Measurements from ENCODE around the gene TP53BP1.

TP53BP1 gene

DNA sequence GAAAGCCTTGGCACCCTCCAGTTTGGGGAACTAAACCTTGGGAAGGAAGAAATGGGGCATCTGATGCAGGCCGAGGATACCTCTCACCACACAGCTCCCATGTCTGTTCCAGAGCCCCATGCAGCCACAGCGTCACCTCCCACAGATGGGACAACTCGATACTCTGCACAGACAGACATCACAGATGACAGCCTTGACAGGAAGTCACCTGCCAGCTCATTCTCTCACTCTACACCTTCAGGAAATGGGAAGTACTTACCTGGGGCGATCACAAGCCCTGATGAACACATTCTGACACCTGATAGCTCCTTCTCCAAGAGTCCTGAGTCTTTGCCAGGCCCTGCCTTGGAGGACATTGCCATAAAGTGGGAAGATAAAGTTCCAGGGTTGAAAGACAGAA is 32.2 kb upstream of the TP53BP1 start:
- no peaks in the 10 kb centered on the region for H3K27me3 Mint-ChIP-seq
- no peaks in the 10 kb centered on the region for H3K9me3 Mint-ChIP-seq
- H3K4me3 Mint-ChIP-seq, result no peak overlapping the region
- H3K4me1 Mint-ChIP-seq, result peaks cover 15% of the 10 kb centered on the region
- ATAC-seq, result no peak
- H3K27ac Mint-ChIP-seq, result peak overlapping the region; percentile 23 to 86
- no peak for DNase-seq

DNA sequence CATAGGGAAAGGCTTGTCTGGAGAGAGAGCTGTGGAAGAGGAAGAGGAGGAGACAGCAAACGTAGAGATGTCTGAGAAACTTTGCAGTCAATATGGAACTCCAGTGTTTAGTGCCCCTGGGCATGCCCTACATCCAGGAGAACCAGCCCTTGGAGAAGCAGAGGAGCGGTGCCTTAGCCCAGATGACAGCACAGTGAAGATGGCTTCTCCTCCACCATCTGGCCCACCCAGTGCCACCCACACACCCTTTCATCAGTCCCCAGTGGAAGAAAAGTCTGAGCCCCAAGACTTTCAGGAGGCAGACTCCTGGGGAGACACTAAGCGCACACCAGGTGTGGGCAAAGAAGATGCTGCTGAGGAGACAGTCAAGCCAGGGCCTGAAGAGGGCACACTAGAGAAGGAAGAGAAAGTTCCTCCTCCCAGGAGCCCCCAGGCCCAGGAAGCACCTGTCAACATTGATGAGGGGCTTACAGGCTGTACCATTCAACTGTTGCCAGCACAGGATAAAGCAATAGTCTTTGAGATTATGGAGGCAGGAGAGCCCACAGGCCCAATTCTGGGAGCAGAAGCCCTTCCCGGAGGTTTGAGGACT is 31.4 kb upstream of the TP53BP1 start:
- Mint-ChIP-seq H3K27ac (peak overlapping the region; percentile 32 to 55), H3K27me3 (peaks cover 3% of the 10 kb centered on the region), H3K4me3 (no peak overlapping the region), H3K4me1 (peaks cover 15% of the 10 kb centered on the region), H3K9me3 (no peaks in the 10 kb centered on the region)
- ATAC-seq (no peak), DNase-seq (no peak)

DNA sequence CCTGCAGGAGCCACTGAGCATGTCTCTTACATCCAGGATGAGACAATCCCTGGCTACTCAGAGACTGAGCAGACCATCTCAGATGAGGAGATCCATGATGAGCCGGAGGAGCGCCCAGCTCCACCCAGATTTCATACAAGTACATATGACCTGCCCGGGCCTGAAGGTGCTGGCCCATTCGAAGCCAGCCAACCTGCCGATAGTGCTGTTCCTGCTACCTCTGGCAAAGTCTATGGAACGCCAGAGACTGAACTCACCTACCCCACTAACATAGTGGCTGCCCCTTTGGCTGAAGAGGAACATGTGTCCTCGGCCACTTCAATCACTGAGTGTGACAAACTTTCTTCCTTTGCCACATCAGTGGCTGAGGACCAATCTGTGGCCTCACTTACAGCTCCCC is 30.7 kb upstream of the TP53BP1 start:
- Mint-ChIP-seq H3K27me3 (peaks cover 10% of the 10 kb centered on the region), H3K9me3 (no peaks in the 10 kb centered on the region)

DNA sequence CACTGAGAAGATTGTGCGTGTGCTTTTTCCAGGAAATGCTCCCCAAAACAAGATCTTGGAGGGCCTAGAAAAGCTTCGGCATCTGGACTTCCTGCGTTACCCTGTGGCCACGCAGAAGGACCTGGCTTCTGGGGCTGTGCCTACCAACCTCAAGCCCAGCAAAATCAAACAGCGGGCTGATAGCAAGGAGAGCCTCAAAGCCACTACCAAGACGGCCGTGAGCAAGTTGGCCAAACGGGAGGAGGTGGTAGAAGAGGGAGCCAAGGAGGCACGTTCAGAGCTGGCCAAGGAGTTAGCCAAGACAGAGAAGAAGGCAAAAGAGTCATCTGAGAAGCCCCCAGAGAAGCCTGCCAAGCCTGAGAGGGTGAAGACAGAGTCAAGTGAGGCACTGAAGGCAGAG is 29.3 kb upstream of the TP53BP1 start:
- Mint-ChIP-seq H3K4me1 (peaks cover 36% of the 10 kb centered on the region), H3K9me3 (no peaks in the 10 kb centered on the region), H3K4me3 (no peak overlapping the region), H3K27me3 (peaks cover 24% of the 10 kb centered on the region), H3K27ac (no peak overlapping the region)
- no peak for ATAC-seq
- DNase-seq, result no peak

More for the DNA sequence above, 30.7 kb upstream of the TP53BP1 start:
- Mint-ChIP-seq H3K27ac (no peak overlapping the region), H3K4me1 (peaks cover 22% of the 10 kb centered on the region), H3K4me3 (no peak overlapping the region)
- ATAC-seq (no peak), DNase-seq (no peak)

DNA sequence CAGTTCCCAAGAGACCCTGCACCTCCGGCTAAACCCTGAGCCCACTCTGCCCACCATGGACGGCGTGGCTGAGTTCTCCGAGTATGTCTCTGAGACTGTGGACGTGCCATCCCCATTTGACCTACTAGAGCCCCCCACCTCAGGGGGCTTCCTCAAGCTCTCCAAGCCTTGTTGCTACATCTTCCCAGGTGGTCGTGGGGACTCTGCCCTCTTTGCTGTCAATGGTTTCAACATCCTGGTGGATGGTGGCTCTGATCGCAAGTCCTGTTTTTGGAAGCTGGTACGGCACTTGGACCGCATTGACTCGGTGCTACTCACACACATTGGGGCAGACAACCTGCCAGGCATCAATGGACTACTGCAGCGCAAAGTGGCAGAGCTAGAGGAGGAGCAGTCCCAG is 28.5 kb upstream of the TP53BP1 start:
- Mint-ChIP-seq H3K4me3 (no peak overlapping the region), H3K9me3 (no peaks in the 10 kb centered on the region), H3K27ac (no peak overlapping the region), H3K4me1 (peaks cover 44% of the 10 kb centered on the region), H3K27me3 (peaks cover 32% of the 10 kb centered on the region)
- ATAC-seq (no peak), DNase-seq (no peak)

DNA sequence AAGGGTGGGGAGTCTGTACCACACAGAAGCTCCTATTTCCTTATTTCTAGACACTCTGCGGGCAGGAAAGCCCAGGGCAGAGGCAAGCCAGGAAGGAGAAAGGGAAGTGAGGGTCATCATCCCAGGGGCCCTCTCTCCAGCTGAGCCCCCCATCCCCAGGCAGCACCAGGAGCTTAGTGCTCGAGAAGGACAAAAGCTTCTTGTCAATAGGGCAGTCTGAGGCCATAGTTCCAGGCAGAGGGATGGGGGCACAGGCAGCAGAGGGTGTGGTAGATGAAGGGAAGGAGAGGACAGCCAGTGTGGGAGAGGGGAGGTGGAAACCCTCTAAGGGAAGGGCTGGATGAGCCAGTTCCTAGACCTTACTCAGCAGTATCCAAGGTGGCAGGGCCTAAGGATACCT is 27.2 kb upstream of the TP53BP1 start:
- Mint-ChIP-seq H3K27ac (no peak overlapping the region), H3K4me3 (no peak overlapping the region), H3K27me3 (peaks cover 42% of the 10 kb centered on the region), H3K4me1 (peaks cover 51% of the 10 kb centered on the region), H3K9me3 (no peaks in the 10 kb centered on the region)
- ATAC-seq (no peak), DNase-seq (no peak)

DNA sequence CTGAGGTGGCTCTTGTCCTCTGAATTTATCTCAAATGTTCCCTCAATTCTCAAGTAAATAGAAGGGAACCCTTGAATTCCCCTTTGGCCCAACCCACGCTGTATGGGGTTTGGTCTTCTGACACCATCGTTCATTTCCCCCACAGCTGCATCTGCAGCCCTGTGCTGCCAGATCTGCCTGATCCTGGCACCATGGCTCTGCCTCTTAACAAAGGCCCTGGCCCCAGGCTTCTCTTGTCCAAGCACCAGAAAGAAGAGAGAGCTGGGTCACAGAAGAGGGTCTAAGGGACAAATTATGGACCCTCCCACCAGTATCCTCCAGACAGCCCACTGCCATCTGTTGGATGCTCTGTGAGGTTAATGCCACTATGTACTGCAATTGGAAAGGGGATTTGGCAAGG is 26.2 kb upstream of the TP53BP1 start:
- no peak for DNase-seq
- H3K4me3 Mint-ChIP-seq, result peak overlapping the region in 1 of 2 donors; percentile 42
- H3K4me1 Mint-ChIP-seq, result peaks cover 46% of the 10 kb centered on the region
- no peaks in the 10 kb centered on the region for H3K9me3 Mint-ChIP-seq
- ATAC-seq, result no peak
- no peak overlapping the region for H3K27ac Mint-ChIP-seq
- peaks cover 42% of the 10 kb centered on the region for H3K27me3 Mint-ChIP-seq

DNA sequence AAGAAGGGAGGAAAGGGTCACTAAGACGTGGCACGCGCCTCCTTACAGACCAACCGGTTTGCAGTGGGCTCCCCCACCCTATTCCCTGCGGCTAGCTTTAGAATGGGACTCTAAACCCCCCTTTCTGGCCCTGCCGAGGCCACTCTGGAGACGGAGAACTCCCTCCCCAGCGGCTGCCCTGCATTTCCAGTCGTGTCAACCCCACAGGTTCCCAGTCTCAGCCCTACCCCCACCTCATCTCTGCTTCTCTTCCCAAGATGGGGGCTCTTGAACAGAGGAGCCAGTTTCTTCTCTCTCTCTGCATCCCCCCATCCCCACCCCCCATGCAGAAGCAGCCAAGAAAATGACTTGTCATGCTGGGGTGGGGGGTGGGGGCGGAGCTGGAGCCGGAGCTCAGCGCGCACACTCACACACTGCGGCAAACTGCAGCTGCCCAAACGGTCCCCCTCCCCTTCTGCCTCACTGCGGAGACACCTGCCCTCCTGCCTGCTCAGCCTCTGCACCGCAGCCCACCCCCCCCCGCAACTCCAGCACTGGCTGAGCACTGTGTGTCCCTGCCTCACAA is 25.3 kb upstream of the TP53BP1 start:
- ATAC-seq (peak; percentile 54), DNase-seq (no peak)
- Mint-ChIP-seq H3K4me3 (peak overlapping the region; percentile 77 to 87), H3K9me3 (no peaks in the 10 kb centered on the region), H3K27me3 (peaks cover 42% of the 10 kb centered on the region), H3K4me1 (peaks cover 52% of the 10 kb centered on the region), H3K27ac (peak overlapping the region in 1 of 2 donors; percentile 59)

DNA sequence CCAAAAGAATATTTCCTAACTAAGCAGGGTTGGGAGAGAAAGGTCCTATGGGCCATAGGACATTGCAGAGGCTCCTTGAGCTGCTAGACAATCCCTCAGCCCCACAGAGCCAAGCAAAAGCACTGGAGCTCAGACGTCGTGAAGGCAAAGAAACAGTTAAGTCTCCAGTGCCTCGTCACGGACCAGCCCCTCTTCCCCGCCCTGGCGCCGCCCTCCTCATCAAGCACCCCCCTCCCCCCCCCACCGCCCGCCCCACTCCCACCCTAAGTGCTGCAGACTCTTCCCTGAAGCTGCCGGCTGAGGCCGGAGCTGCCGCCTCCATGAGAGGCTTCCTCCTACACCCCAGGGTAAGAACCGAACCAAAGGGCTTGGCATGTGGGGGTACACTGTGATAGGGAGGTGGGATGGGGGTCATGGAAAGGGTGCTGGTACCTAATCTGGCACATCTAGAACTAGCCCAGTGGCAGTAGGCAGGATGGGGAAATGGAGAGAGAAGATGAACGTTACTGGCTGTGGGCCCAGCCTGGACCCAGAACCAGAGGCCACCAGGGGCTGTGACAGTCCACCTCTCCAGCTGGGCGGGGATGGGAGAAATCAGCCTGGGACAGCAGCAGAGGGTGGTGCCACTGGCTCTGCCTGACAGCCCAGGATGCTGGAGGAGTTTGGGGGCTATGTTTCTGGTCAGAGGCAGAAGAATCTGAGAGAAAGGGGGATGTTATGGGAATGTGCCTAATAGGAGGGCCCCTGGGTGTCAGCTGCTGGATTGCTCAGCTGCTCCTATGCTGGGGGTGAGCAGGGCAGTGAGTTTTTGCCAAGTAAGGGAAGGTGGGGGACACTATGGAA is 24.6 kb upstream of the TP53BP1 start, which contains the start of gene MAP1A:
Gene MAP1A, plus strand, starts transcription at position 255 of the 843 bp plus-strand sequence. CDS start 3,866 bp downstream, outside the sequence.
- peak within 1 kb of the TSS in 1 of 2 donors; percentile 59 for H3K27ac Mint-ChIP-seq
- peak within 1 kb of the TSS; percentile 77 to 87 for H3K4me3 Mint-ChIP-seq
- no peak for DNase-seq
- peak; percentile 41 for ATAC-seq
- H3K9me3 Mint-ChIP-seq, result no peaks in the 10 kb centered on the region
- H3K27me3 Mint-ChIP-seq, result peaks cover 45% of the 10 kb centered on the region
- peaks cover 52% of the 10 kb centered on the region for H3K4me1 Mint-ChIP-seq

DNA sequence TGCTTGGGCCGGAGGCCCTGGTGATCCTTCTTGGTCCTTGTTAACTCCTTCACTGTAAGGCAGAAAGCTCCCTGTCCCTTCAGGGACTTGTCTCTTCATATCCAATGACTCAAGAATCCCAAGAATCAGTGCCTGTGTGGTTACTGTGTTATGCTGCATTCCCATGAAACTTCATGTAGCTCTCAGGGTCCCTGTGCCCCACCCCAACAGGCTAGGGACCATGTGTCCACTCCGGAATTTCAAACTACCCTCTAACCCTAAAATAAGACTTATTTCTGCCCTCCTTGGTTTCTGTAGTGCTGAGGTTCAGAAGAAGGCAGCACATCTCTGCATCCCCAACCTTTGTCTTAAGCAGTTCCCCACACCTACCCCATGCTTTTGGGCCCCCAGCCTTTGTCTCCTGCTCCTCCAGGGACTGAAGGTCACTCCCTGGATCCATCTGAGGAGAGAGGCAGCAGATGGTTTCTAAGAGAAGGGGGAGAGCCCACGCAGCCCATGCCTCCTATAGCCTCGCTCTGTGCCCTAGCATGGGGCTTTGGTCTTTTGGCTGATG is 23.9 kb upstream of the TP53BP1 start:
- Mint-ChIP-seq H3K4me1 (peaks cover 52% of the 10 kb centered on the region), H3K27me3 (peaks cover 52% of the 10 kb centered on the region), H3K4me3 (peak overlapping the region; percentile 27 to 87), H3K27ac (no peak overlapping the region), H3K9me3 (no peaks in the 10 kb centered on the region)
- DNase-seq (no peak), ATAC-seq (no peak)

DNA sequence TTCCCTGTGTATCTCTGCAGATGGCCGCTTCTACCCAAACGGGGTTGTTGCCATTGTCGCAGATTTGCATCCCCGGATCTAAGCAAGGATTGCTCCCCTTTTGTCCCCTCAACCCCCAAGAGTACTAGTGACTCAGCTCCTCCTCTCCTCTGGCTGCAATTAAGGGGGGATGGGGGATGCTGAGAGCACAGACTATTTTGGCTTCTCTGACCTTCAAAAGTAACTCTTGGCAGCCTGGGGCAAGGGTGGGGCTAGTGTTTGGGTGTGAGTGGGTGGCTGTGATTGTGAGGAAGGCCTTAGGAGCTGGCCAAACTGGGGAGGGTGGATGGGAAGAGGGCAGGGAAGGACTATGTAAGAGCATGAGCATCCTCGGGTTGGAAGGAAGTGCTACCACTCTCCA is 23.2 kb upstream of the TP53BP1 start:
- H3K27ac Mint-ChIP-seq, result no peak overlapping the region
- ATAC-seq (no peak), DNase-seq (no peak)
- H3K4me1 Mint-ChIP-seq, result peaks cover 58% of the 10 kb centered on the region
- H3K9me3 Mint-ChIP-seq, result no peaks in the 10 kb centered on the region
- H3K27me3 Mint-ChIP-seq, result peaks cover 59% of the 10 kb centered on the region
- H3K4me3 Mint-ChIP-seq, result no peak overlapping the region

DNA sequence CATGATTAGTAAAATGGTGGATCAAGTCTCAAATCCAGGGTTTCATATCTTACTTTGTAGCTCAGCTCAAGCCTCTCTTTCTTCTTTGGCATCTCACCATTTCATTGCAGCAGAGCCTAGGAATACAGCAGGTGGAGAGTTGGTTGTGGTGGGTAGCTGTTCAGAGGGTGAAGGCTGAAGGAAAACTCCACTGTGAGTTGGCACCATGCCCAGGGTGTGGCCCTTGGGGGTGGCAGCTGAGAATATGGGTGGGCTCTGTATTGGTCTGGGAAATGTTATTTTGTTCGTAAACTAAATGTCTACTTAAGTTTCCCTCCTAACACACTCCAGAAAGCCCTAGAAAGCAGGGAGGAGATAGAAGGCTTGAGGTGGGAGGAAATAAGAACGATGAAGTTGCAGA is 22.8 kb upstream of the TP53BP1 start:
- H3K27ac Mint-ChIP-seq, result no peak overlapping the region
- ATAC-seq (no peak), DNase-seq (no peak)
- peaks cover 61% of the 10 kb centered on the region for H3K4me1 Mint-ChIP-seq
- H3K27me3 Mint-ChIP-seq, result peaks cover 59% of the 10 kb centered on the region
- H3K9me3 Mint-ChIP-seq, result no peaks in the 10 kb centered on the region
- H3K4me3 Mint-ChIP-seq, result no peak overlapping the region

DNA sequence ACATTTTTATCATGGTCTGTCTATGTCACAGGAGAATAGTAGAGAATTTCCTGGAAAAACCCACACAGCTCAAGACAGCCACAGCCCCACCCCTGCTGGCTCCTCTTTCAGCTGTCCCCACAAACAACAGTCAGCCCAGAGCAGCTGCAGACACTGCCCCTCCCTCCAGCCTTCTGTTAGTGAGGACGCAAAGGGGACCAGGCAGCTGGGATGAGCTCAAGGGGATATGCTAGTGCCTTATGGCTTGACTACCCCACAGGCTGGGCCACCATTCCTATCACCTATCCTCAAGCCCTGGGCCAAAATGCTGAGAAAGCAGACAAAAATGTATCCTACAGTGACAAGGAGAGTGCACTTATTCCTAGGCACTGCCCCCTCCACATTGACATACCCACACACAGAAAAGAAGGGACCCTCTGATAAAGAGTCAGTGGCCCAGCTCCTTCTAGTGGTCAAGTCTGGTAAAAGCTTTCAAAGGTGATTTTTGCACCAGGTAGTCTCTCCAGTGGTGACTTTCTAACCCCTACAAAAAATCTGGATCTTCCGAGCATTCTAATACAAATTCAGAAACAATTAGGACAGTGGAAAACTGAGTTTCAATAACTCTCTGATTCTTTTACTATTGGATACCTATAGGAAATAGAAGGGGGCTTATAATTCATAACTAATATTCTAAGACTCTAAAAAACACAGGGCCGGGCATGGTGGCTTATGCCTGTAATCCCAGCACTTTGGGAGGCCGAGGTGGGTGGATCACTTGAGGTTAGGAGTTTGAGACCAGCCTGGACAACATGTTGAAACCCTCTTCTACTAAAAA is 21.5 kb upstream of the TP53BP1 start:
- peaks cover 74% of the 10 kb centered on the region for H3K4me1 Mint-ChIP-seq
- H3K27ac Mint-ChIP-seq, result no peak overlapping the region
- DNase-seq (peak in 1 of 2 donors; percentile 21), ATAC-seq (no peak)
- peaks cover 57% of the 10 kb centered on the region for H3K27me3 Mint-ChIP-seq
- H3K9me3 Mint-ChIP-seq, result no peaks in the 10 kb centered on the region
- peak overlapping the region in 1 of 2 donors; percentile 50 for H3K4me3 Mint-ChIP-seq

DNA sequence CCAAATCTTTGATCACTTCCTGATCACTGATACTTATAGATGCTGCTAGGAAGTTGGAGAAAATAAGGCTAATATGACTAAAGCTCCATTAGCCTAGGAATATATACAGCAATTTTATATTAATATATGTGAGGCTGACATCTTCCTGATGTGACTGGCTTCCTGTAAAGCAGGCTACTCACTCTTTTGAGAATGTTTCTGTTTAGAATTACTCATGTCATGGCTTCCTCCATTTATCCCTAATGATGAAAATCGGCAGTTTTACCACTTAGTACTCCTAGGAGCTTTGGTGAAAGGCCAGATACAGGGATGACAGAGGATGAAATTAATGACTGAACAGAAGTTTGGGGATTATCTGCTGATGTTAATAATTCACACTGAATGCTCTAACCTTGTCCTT is 20.6 kb upstream of the TP53BP1 start:
- Mint-ChIP-seq H3K9me3 (no peaks in the 10 kb centered on the region), H3K4me1 (peaks cover 67% of the 10 kb centered on the region), H3K27me3 (peaks cover 48% of the 10 kb centered on the region), H3K27ac (no peak overlapping the region), H3K4me3 (no peak overlapping the region)
- ATAC-seq (no peak), DNase-seq (no peak)

Measured in stimulated activated naive CD8-positive, alpha-beta T cell treated with anti-CD3 and anti-CD28 coated beads, Interleukin-15, amount 100 ng/mL, for 72 hours (primary cell).